Heart left ventricle (tissue), 16 donors: ENCODE data around the gene C17orf107. TPM values are rescaled to one million over a fixed set of nuclear protein-coding genes. Genes with fewer than 3 reads are reported as not detected.
"Not testable (repeated sequence)": the region's sequence is repeated elsewhere in the genome, so short reads cannot be mapped to it uniquely, and the experiment has no call there.

ENCODE experiments used
- ATAC-seq, 4 donors: fragments of 200-7000 bp; cut with Tn5 transposase; one replicate each; pipeline ENCODE4 v1.9.1; 2020 to 2022; ENCODE audit warnings: moderate library complexity in 4 of 4, mild to moderate bottlenecking in 3 of 4, moderate number of reproducible peaks in 1 of 4
- DNase-seq, 5 donors: peaks; one replicate each; pipeline ENCODE4 v3.0.0-alpha.2; 2020
- H3K27ac ChIP-seq, 12 donors: fragments of 200-600 bp; sonication (generic) in 4 of 12; one replicate each; pipeline versions ENCODE4 v1.5.0 to v1.8.0; 2016 to 2022; ENCODE audit warnings: mild to moderate bottlenecking in 2 of 12
- H3K27me3 ChIP-seq, 9 donors: fragments of 200-600 bp; sonication (generic) in 2 of 9; one replicate each; pipeline versions ENCODE4 v1.5.1 to v1.8.0; 2016 to 2022; ENCODE audit warnings: mild to moderate bottlenecking in 3 of 9
- H3K36me3 ChIP-seq, 9 donors: fragments of 200-600 bp; sonication (generic) in 2 of 9; one replicate each; pipeline versions ENCODE4 v1.5.0 to v1.8.0; 2018 to 2022; ENCODE audit warnings: mild to moderate bottlenecking in 2 of 9
- H3K4me1 ChIP-seq, 12 donors: fragments of 200-600 bp; sonication (generic) in 4 of 12; one replicate each; pipeline versions ENCODE4 v1.5.0 to v1.8.0; 2016 to 2022; ENCODE audit warnings: mild to moderate bottlenecking in 3 of 12
- H3K4me3 ChIP-seq, 12 donors: fragments of 200-600 bp; sonication (generic) in 4 of 12; one replicate each; pipeline versions ENCODE4 v1.5.0 to v1.8.0; 2017 to 2022; ENCODE audit warnings: mild to moderate bottlenecking in 9 of 12, moderate library complexity in 4 of 12
- H3K9me3 ChIP-seq, 12 donors: fragments of 200-600 bp; sonication (generic) in 4 of 12; one replicate each; pipeline versions ENCODE4 v1.5.0 to v1.8.0; 2016 to 2022; ENCODE audit warnings: mild to moderate bottlenecking in 1 of 12
- POLR2A ChIP-seq, 2 donors: fragments of 450-650 bp; IDR thresholded peaks; one replicate each; pipeline ENCODE4 v1.6.1; 2017; ENCODE audit warnings: antibody characterized with exemption in 2 of 2, mild to moderate bottlenecking in 2 of 2, moderate library complexity in 2 of 2
- WGBS, 4 donors: extraction: QIAGEN DNeasy Blood & Tissue Kit in 2 of 4; methylation state at CpG; one replicate each; pipeline versions ENCODE4 v1.1.5 to v1.1.7; 2013 to 2018; 5-methylcytosine and 5-hydroxymethylcytosine counted together
- intact Hi-C, 10 donors: fragments of 100-400 bp; cut with DNase I; formaldehyde crosslinking; loops; one replicate each; pipeline versions ENCODE4 v1.11.1 to v1.14.2; 2022
- polyA plus RNA-seq, 2 donors: library from polyadenylated mRNA; stranded (reverse); fragments of 200-250 nt; gene quantifications; one replicate each; pipeline ENCODE4 v1.2.3, GENCODE V29; 2013
- total RNA-seq, 9 donors: library from RNA; depleted of rRNA in 2 of 9; stranded (reverse); fragments of >200 nt in 2 of 9; fragmentation: NEBNext Ultra II Directional in 3 of 9; extraction: Animal tissue kit (Norgen Biotek cat#: 25700) in 3 of 9; gene quantifications; one replicate each; pipeline versions ENCODE4 v1.1.0 to v1.2.4, GENCODE V29; 2016 to 2023
- TF ChIP-seq, protein P1 (sequence below), 12 donors: fragments of 200-600 bp; sonication (generic) in 4 of 12; IDR thresholded peaks; one replicate each; pipeline versions ENCODE4 v1.5.0 to v1.8.0; 2018 to 2022; ENCODE audit warnings: antibody characterized with exemption in 12 of 12, mild to moderate bottlenecking in 5 of 12
- donor health status: ischemic (EF 13 %, LVEDD 7.1; RV severe dilation, severe dysfunction).
- donor health status: healthy with polysubstance abuse.
- donor health status: DM: no; HTN: yes; CAD: no.
- donor health status: DM: no; HTN: no; CAD: no.
- donor health status: ischemic (EF 25% LVEDD 6.9; RV normal size, moderate dysfunction).
- donor health status: ischemic (EF 25% LVEDD 5.7; RV mildly dilated, moderate dysfunction).
- donor health status: healthy.
- donor health status: DM: yes; HTN: yes; CAD: no.
- donor health status: ischemic (EF 35%, LVEDD 5.7; RV mildly dilated, moderate dysfunction).
- donor health status: nonischemic (EF 11% LVEDD 7.7; RV severe dilation, severe dysfunction).
- donor health status: DM: yes; HTN: yes; CAD: no.
- donor health status: PGD.
- donor health status: ischemic (EF 29% LVEDD 5.4; RV normal size, mild dysfunction).
- donor health status: nonischemic (EF 23%, LVEDD 6.1; RV moderate dilation, normal function).

The C17orf107 gene
- total and polyA plus RNA-seq, 11 donors = 0.07 to 1.3 (median 0.46) TPM

DNA sequence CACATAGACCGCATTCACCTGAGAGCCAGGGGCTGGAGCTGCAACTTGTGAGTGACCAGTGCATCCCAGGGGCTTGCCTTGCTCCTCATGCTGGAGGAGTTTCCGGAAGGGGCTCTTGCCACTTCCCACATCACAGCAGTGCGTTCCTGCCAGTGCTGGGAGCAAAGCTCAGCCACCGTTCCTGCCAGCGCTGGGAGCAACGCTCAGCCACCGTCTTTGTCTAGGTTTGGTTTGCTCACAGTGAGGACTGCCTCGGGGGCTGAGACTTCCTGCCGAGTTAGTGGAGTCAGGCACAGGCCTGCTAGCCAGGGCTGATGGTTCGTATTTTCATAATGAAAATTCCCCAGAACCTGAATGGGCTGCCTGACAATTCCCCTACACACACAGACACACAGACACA lies 9.0 kb downstream of the C17orf107 start:
- DNase-seq (no peak), ATAC-seq (peak in 2 of 4 donors; percentile 41 to 48)
- Histone ChIP-seq H3K9me3 (no peaks in the 10 kb centered on the region), H3K27me3 (no peaks in the 10 kb centered on the region), H3K4me3 (no peak overlapping the region), H3K27ac (peak overlapping the region in 9 of 12 donors; percentile 1 to 75 (median 60)), H3K36me3 (no peaks in the 10 kb centered on the region), H3K4me1 (peaks cover 0 to 20% (median 10%) of the 10 kb centered on the region in 12 donors)
- 50 to 59% (median 53%) methylated on average over 5 to 10 of the region's 10 CpGs for WGBS, 4 donors
- no peak for TF ChIP-seq POLR2A (IDR thresholded peaks at IDR 0.05)
- TF ChIP-seq, protein P1, sequence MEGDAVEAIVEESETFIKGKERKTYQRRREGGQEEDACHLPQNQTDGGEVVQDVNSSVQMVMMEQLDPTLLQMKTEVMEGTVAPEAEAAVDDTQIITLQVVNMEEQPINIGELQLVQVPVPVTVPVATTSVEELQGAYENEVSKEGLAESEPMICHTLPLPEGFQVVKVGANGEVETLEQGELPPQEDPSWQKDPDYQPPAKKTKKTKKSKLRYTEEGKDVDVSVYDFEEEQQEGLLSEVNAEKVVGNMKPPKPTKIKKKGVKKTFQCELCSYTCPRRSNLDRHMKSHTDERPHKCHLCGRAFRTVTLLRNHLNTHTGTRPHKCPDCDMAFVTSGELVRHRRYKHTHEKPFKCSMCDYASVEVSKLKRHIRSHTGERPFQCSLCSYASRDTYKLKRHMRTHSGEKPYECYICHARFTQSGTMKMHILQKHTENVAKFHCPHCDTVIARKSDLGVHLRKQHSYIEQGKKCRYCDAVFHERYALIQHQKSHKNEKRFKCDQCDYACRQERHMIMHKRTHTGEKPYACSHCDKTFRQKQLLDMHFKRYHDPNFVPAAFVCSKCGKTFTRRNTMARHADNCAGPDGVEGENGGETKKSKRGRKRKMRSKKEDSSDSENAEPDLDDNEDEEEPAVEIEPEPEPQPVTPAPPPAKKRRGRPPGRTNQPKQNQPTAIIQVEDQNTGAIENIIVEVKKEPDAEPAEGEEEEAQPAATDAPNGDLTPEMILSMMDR (IDR thresholded peaks at IDR 0.05) = no peak
- intact Hi-C loops = loop anchor here in 9 of 10 donors (2.0 to 10.0 kb wide), 7 partner anchors 34 to 156 kb away; partner anchors contain the start of genes CAMTA2 (in 6 of the 9), RNF167 (in 1 of the 9), SLC25A11 (in 1 of the 9) and SPAG7 (in 1 of the 9)

DNA sequence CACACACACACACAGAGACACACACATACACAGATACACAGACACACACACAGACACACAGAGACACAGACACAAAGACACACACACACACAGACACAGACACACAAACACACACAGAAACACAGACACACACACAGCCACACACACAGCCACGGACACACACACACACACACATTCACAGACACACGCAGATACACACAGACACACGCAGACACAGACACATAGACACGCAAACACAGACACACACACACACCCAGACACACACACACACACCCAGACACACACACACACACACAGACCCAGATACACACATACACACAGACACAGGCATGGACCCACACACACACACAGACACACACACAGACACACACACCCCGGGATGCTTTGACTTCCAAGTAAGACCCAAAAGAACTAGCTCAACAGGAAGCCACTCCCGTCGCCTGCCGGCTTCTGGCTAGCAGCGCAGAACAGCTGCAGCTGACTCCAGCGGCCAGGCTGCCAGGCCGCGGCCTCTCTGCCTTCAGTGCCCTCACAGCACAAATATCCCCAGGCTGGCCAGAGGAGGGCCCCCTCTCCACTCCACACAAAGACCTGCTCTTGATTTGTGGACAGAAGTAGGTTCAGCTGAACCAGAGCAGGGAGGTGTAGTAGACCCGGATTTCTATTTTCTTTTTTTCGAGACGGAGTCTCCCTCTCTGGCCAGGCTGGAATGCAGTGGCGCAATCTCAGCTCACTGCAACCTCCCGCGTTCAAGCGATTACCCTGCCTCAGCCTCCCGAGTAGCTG lies 9.6 kb downstream of the C17orf107 start:
- intact Hi-C loops = loop anchor here (1.0 to 10.0 kb wide), 9 partner anchors 33 to 156 kb away; partner anchors contain the start of genes CAMTA2 (in 8 of the 10), RNF167 (in 1 of the 10), SLC25A11 (in 1 of the 10) and SPAG7 (in 1 of the 10)
- H3K27ac ChIP-seq = peak overlapping the region; percentile 7 to 75 (median 54)
- no peaks in the 10 kb centered on the region for H3K36me3 ChIP-seq
- H3K9me3 ChIP-seq = no peaks in the 10 kb centered on the region
- WGBS, 4 donors = 12 to 23% (median 17%) methylated on average over 20 of the region's 20 CpGs
- DNase-seq (peak; percentile 90 to 95 (median 93)), ATAC-seq (peak; percentile 95 to 99 (median 98))
- peak overlapping the region in 2 of 12 donors; percentile 6 to 30 for H3K4me3 ChIP-seq
- H3K27me3 ChIP-seq = no peaks in the 10 kb centered on the region
- peaks cover 0 to 17% (median 9%) of the 10 kb centered on the region in 12 donors for H3K4me1 ChIP-seq
- TF ChIP-seq POLR2A (IDR thresholded peaks at IDR 0.05) = no peak
- TF ChIP-seq, protein P1 (IDR thresholded peaks at IDR 0.05) = peak; percentile 74 to 95 (median 86)

DNA sequence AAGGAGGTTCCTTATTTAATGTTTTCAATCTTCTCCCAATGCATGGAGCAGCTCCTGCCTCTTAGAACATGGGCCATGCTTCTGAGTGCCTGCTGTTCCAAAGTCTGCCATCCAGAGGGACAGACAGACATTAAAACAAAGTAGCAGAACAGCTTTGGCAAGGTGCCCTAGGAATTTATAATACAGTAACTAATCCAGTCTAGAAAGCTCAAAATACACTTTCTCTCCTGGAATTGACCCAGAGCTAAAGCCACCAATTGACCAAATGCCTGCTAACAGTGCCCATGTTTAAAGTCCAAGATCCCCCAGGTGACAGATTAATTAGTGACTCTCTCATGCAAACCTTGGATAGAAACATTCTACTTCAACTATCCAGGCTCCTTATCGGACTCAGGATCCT lies 14.7 kb downstream of the C17orf107 start:
- Histone ChIP-seq H3K27ac (no peak overlapping the region), H3K9me3 (no peaks in the 10 kb centered on the region), H3K4me3 (no peak overlapping the region), H3K27me3 (no peaks in the 10 kb centered on the region), H3K4me1 (peaks cover 0 to 8% (median 5%) of the 10 kb centered on the region in 12 donors), H3K36me3 (no peaks in the 10 kb centered on the region)
- DNase-seq (no peak), ATAC-seq (no peak)
- WGBS, 4 donors = 82 to 94% (median 85%) methylated on average over 1 of the region's 1 CpG
- TF ChIP-seq, protein P1 (IDR thresholded peaks at IDR 0.05) = no peak
- TF ChIP-seq POLR2A (IDR thresholded peaks at IDR 0.05) = no peak
- intact Hi-C loops = loop anchor here in 1 of 10 donors (5.0 kb wide), 1 partner anchor 73 kb away; the partner anchor contains the start of gene CAMTA2

DNA sequence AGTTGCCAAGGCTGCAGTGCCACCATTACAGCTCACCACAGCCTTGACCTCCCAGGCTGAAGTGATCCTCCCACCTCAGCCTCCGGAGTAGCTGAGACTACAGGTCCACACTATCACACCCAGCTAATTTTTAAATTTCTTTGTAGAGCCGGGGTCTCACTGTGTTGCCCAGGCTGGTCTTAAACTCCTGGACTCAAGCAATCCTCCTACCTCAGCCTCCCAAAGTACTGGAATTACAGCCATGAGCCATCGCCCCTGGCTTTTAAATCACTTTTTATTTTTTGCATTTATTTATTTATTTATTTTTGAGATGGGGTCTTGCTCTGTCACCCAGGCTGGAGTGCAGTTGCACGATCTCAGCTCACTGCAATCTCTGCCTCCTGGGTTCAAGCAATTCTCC lies 15.2 kb downstream of the C17orf107 start:
- not testable (repeated sequence) for H3K4me3 ChIP-seq, DNase-seq, H3K27me3 ChIP-seq, H3K27ac ChIP-seq, H3K4me1 ChIP-seq, H3K9me3 ChIP-seq, H3K36me3 ChIP-seq, ATAC-seq
- intact Hi-C loops = loop anchor here in 1 of 10 donors (5.0 kb wide), 1 partner anchor 73 kb away; the partner anchor contains the start of gene CAMTA2
- WGBS, 4 donors = 93 to 97% (median 96%) methylated on average over 4 of the region's 4 CpGs
